Smooth muscle cell (in vitro differentiated cells): ENCODE data around the gene PITRM1. TPM values are rescaled to one million over a fixed set of nuclear protein-coding genes. Genes with fewer than 3 reads are reported as not detected.

Source experiments
- DNase-seq: peaks from one replicate; lab custom pipeline; 2025; ENCODE audit not compliant: unreplicated experiment; lab: John Stamatoyannopoulos, UW
- H2AFZ ChIP-seq: fragments of 200-600 bp; sonication (generic); 2 replicates; pipeline ENCODE4 v1.6.0; 2016; ENCODE audit warnings: antibody characterized with exemption, low read depth, mild to moderate bottlenecking
- H3F3A ChIP-seq: fragments of 200-600 bp; sonication (generic); 2 replicates; pipeline ENCODE4 v1.6.0; 2017; ENCODE audit warnings: antibody characterized with exemption, low read depth
- H3K27ac ChIP-seq: fragments of 200-600 bp; sonication (generic); 2 replicates; pipeline ENCODE4 v1.5.1; 2016; ENCODE audit warnings: low read depth, mild to moderate bottlenecking
- H3K27me3 ChIP-seq: fragments of 200-600 bp; sonication (generic); 2 replicates; pipeline ENCODE4 v1.6.1; 2016; ENCODE audit warnings: low read depth, mild to moderate bottlenecking
- H3K36me3 ChIP-seq: fragments of 200-600 bp; sonication (generic); 2 replicates; pipeline ENCODE4 v1.5.1; 2016; ENCODE audit warnings: low read depth
- H3K4me1 ChIP-seq: fragments of 200-600 bp; sonication (generic); 2 replicates; pipeline ENCODE4 v1.5.1; 2016; ENCODE audit warnings: low read depth
- H3K4me2 ChIP-seq: fragments of 200-600 bp; sonication (generic); 2 replicates; pipeline ENCODE4 v1.6.0; 2016; ENCODE audit warnings: mild to moderate bottlenecking
- H3K4me3 ChIP-seq: fragments of 200-600 bp; sonication (generic); 2 replicates; pipeline ENCODE4 v1.5.1; 2016; ENCODE audit warnings: mild to moderate bottlenecking
- H3K79me2 ChIP-seq: fragments of 200-600 bp; sonication (generic); 2 replicates; pipeline ENCODE4 v1.6.0; 2016; ENCODE audit warnings: low read depth, mild to moderate bottlenecking
- H3K9ac ChIP-seq: fragments of 200-600 bp; sonication (generic); 2 replicates; pipeline ENCODE4 v1.6.0; 2016; ENCODE audit warnings: low read depth
- H3K9me3 ChIP-seq: fragments of 200-600 bp; sonication (generic); replicated peaks from 2 replicates; pipeline ENCODE4 v1.5.1; 2016; ENCODE audit warnings: low read depth
- H4K20me1 ChIP-seq: fragments of 200-600 bp; sonication (generic); 2 replicates; pipeline ENCODE4 v1.6.0; 2016; ENCODE audit warnings: low read depth
- CTCF ChIP-seq: fragments of 200-600 bp; sonication (generic); IDR thresholded peaks from 2 replicates; pipeline ENCODE4 v1.5.1; 2017; ENCODE audit warnings: borderline replicate concordance, mild to moderate bottlenecking, antibody characterized with exemption; ENCODE audit not compliant: insufficient read depth, poor library complexity, severe bottlenecking
- WGBS: methylation state at CpG from one replicate; pipeline ENCODE4 v1.1.7; 2016; ENCODE audit warnings: low lambda C conversion rate; 5-methylcytosine and 5-hydroxymethylcytosine counted together
- polyA plus RNA-seq: library from polyadenylated mRNA; unstranded; fragments of >200 nt; fragmentation: Nextera tagmentation; extraction: Ambion mirVana; gene quantifications from 2 replicates; pipeline ENCODE4 v1.2.1, GENCODE V29; 2016
- total RNA-seq: library from RNA; depleted of rRNA; stranded (reverse); fragments of >200 nt; gene quantifications from 2 replicates; pipeline ENCODE4 v1.2.3, GENCODE V29; 2014

PITRM1 gene
- total and polyA plus RNA-seq, 2 experiments from 2014 or later, result 49.2 to 61.3 TPM

GRCh38 chr10:3159152-3159551 lies 13.4 kb downstream of the PITRM1 start:
- Histone ChIP-seq H3F3A (no peaks in the 10 kb centered on the region), H3K9me3 (no peaks in the 10 kb centered on the region), H3K4me3 (no peak overlapping the region), H3K9ac (no peak overlapping the region), H3K79me2 (no peaks in the 10 kb centered on the region), H3K36me3 (peaks cover 39% of the 10 kb centered on the region), H3K4me1 (no peaks in the 10 kb centered on the region), H2AFZ (no peak overlapping the region), H4K20me1 (no peaks in the 10 kb centered on the region), H3K27me3 (no peaks in the 10 kb centered on the region), H3K27ac (no peak overlapping the region), H3K4me2 (no peak overlapping the region)
- 94% methylated on average over 10 of the region's 10 CpGs for WGBS
- no peak for DNase-seq
- no peak for TF ChIP-seq CTCF

GRCh38 chr10:3154666-3155065 lies 17.9 kb downstream of the PITRM1 start:
- no peak overlapping the region for H3K4me2 ChIP-seq
- no peaks in the 10 kb centered on the region for H3K9me3 ChIP-seq
- H3K9ac ChIP-seq, result no peak overlapping the region
- no peak for TF ChIP-seq CTCF
- no peak for DNase-seq
- H2AFZ ChIP-seq, result no peak overlapping the region
- H4K20me1 ChIP-seq, result no peaks in the 10 kb centered on the region
- H3K36me3 ChIP-seq, result peaks cover 29% of the 10 kb centered on the region
- WGBS, result 96% methylated on average over 10 of the region's 10 CpGs
- H3K79me2 ChIP-seq, result no peaks in the 10 kb centered on the region
- no peak overlapping the region for H3K27ac ChIP-seq
- H3K27me3 ChIP-seq, result no peaks in the 10 kb centered on the region
- H3K4me3 ChIP-seq, result no peak overlapping the region
- no peaks in the 10 kb centered on the region for H3F3A ChIP-seq
- H3K4me1 ChIP-seq, result no peaks in the 10 kb centered on the region

- no peak for DNase-seq
- Histone ChIP-seq H3K36me3 (peaks cover 14% of the 10 kb centered on the region), H3K9me3 (no peaks in the 10 kb centered on the region), H2AFZ (no peak overlapping the region), H3K4me1 (no peaks in the 10 kb centered on the region), H3K79me2 (no peaks in the 10 kb centered on the region), H3K4me2 (no peak overlapping the region), H3K27ac (no peak overlapping the region), H3K4me3 (no peak overlapping the region), H3K27me3 (no peaks in the 10 kb centered on the region), H4K20me1 (no peaks in the 10 kb centered on the region), H3K9ac (no peak overlapping the region), H3F3A (no peaks in the 10 kb centered on the region)
- WGBS, result 92% methylated on average over 9 of the region's 9 CpGs
- no peak for TF ChIP-seq CTCF
Observed at GRCh38 chr10:3152566-3152935, 20.0 kb downstream of the PITRM1 start.

GRCh38 chr10:3151889-3152565 lies 20.6 kb downstream of the PITRM1 start:
- Histone ChIP-seq H3K4me2 (no peak overlapping the region), H3K4me1 (no peaks in the 10 kb centered on the region), H3K4me3 (no peak overlapping the region), H3K27me3 (no peaks in the 10 kb centered on the region), H3K36me3 (peaks cover 16% of the 10 kb centered on the region), H3K9ac (no peak overlapping the region), H3F3A (no peaks in the 10 kb centered on the region), H3K79me2 (no peaks in the 10 kb centered on the region), H3K27ac (no peak overlapping the region), H3K9me3 (no peaks in the 10 kb centered on the region), H2AFZ (no peak overlapping the region), H4K20me1 (no peaks in the 10 kb centered on the region)
- no peak for DNase-seq
- no peak for TF ChIP-seq CTCF
- WGBS, result 92% methylated on average over 13 of the region's 13 CpGs
